Measurements from ENCODE around the gene CLEC2A.
A peak's percentile ranks its signal among the peaks of the same experiment; 100 is the strongest.
"Not testable (repeated sequence)": the region's sequence is repeated elsewhere in the genome, so short reads cannot be mapped to it uniquely, and the experiment has no call there.

CLEC2A gene

GRCh38 chr12:9876120-9876519, 56.0 kb downstream of the CLEC2A start:
- not testable (repeated sequence) for DNase-seq

GRCh38 chr12:9872742-9873141, 59.4 kb downstream of the CLEC2A start:
- no peak for DNase-seq

GRCh38 chr12:9872162-9872561, 60.0 kb downstream of the CLEC2A start:
- no peak for DNase-seq

GRCh38 chr12:9870286-9870866, 61.8 kb downstream of the CLEC2A start:
- DNase-seq: peak; percentile 12

GRCh38 chr12:9869307-9870161, 62.6 kb downstream of the CLEC2A start, which contains the start of gene CLEC2B:
CLEC2B (minus strand) TSS chr12:9869354.
- peak; percentile 87 for DNase-seq

GRCh38 chr12:9868951-9869306, 63.2 kb downstream of the CLEC2A start:
- no peak for DNase-seq

GRCh38 chr12:9868311-9868801, 63.8 kb downstream of the CLEC2A start:
- peak; percentile 43 for DNase-seq

GRCh38 chr12:9867531-9867930, 64.6 kb downstream of the CLEC2A start:
- DNase-seq: peak; percentile 19

GRCh38 chr12:9866860-9867269, 65.3 kb downstream of the CLEC2A start:
- DNase-seq: peak; percentile 5

GRCh38 chr12:9864913-9865675, 67.1 kb downstream of the CLEC2A start:
- DNase-seq: peak; percentile 41

Data from suppressor macrophage treated with lipopolysaccharide for 4 hours (primary cell).